ENCODE results near the gene SDK1.

- TF ChIP-seq EZH2 (IDR thresholded peaks at IDR 0.05; ENCODE audit: insufficient read depth, poor library complexity, severe bottlenecking) (no peak), EZH2phosphoT487 (IDR thresholded peaks at IDR 0.05; ENCODE audit: insufficient read depth, low read depth) (no peak)
These were observed 338.2 kb downstream of the SDK1 start for GRCh38 chr7:3639253-3639652.

Data from GM23248 (cell line).